HepG2 (cell line): Measurements from ENCODE around the gene WDR93. TPM values are rescaled to one million over a fixed set of nuclear protein-coding genes. Genes with fewer than 3 reads are reported as not detected.

Experiments
- ATAC-seq: fragments of 200-7000 bp; cut with Tn5 transposase; 3 replicates; pipeline ENCODE4 v1.9.1; 2020; ENCODE audit warnings: mild to moderate bottlenecking, moderate library complexity
- BruUV-seq: library from RNA; stranded (reverse); fragments of 400-500 nt; replicated peaks from 2 replicates; lab custom pipeline; 2021; lab: Mats Ljungman, UMichigan
- CTCF ChIA-PET: fragments of 300-600 bp; formaldehyde crosslinking; extraction: SDS; loops from one replicate; lab custom pipeline; 2021; ENCODE audit warnings: low total read pairs, inconsistent platforms, low intra/inter-chr PET ratio; lab: Yijun Ruan, JAX
- POLR2A ChIA-PET: fragments of 350-600 bp; sonication (Branson Sonifier 250); formaldehyde crosslinking; loops from one replicate; lab custom pipeline; 2020; ENCODE audit warnings: antibody characterized with exemption, inconsistent platforms; lab: Yijun Ruan, JAX
- DNase-seq: peaks from one replicate; pipeline ENCODE4 v3.0.0-alpha.2; 2015; ENCODE audit warnings: low spot score
- FAIRE-seq: peaks from 3 replicates; lab custom pipeline; 2011; peaks lifted over from hg19 to GRCh38; lab: Jason Lieb, UNC
- H2AFZ ChIP-seq: one replicate; pipeline ENCODE4 v1.6.1; 2011; ENCODE audit warnings: low read length, inconsistent platforms
- H3K27ac ChIP-seq: fragments of 300-600 bp; 3 replicates; pipeline ENCODE4 v1.8.0; 2011; ENCODE audit warnings: mixed run types, mild to moderate bottlenecking, mixed read lengths, low read length, inconsistent platforms; ENCODE audit not compliant: insufficient read depth; ENCODE audit errors: extremely low read length
- H3K27me3 ChIP-seq, 2 experiments: fragments of 200-600 bp in 1 of 2; 2 replicates in 1 of 2; 3 replicates in 1 of 2; pipeline versions ENCODE4 v1.6.0 to v1.8.0; 2011; ENCODE audit warnings: low read length in 2 of 2, mild to moderate bottlenecking in 2 of 2, moderate library complexity in 2 of 2, inconsistent platforms in 1 of 2; ENCODE audit not compliant: insufficient read depth in 2 of 2, control insufficient read depth in 1 of 2
- H3K36me3 ChIP-seq, 2 experiments: fragments of 200-600 bp in 1 of 2; replicated peaks in 1 of 2; 2 replicates in 1 of 2; 3 replicates in 1 of 2; pipeline versions ENCODE4 v1.5.1 to v1.8.0; 2011; ENCODE audit warnings: low read length in 2 of 2, inconsistent platforms in 1 of 2; ENCODE audit not compliant: insufficient read depth in 2 of 2, control insufficient read depth in 1 of 2
- H3K4me1 ChIP-seq: 2 replicates; pipeline ENCODE4 v1.5.1; 2012; ENCODE audit warnings: low read length, inconsistent platforms; ENCODE audit not compliant: insufficient read depth
- H3K4me2 ChIP-seq: 2 replicates; pipeline ENCODE4 v1.6.0; 2011; ENCODE audit warnings: low read depth, low read length, inconsistent platforms
- H3K4me3 ChIP-seq, 3 experiments: fragments of 200-600 bp in 1 of 3; sonication (generic), shearing (Covaris generic) in 1 of 3; replicated peaks in 1 of 3; 2 replicates each; pipeline ENCODE4 v1.5.1; 2011 to 2016; ENCODE audit warnings: low read length in 3 of 3, inconsistent platforms in 2 of 3, low read depth in 2 of 3, mild to moderate bottlenecking in 2 of 3, control low read depth in 1 of 3, mixed read lengths in 1 of 3; ENCODE audit not compliant: insufficient read depth in 1 of 3
- H3K79me2 ChIP-seq: one replicate; pipeline ENCODE4 v1.6.1; 2011; ENCODE audit warnings: low read length, inconsistent platforms; ENCODE audit not compliant: insufficient read depth
- H3K9ac ChIP-seq: 2 replicates; pipeline ENCODE4 v1.6.0; 2011; ENCODE audit warnings: mild to moderate bottlenecking, low read depth, low read length, inconsistent platforms; ENCODE audit not compliant: insufficient read depth
- H3K9me3 ChIP-seq: 2 replicates; pipeline ENCODE4 v1.5.1; 2012; ENCODE audit warnings: mild to moderate bottlenecking, low read length
- H4K20me1 ChIP-seq: 2 replicates; pipeline ENCODE4 v1.6.0; 2011; ENCODE audit warnings: inconsistent platforms, mild to moderate bottlenecking, low read length, moderate library complexity; ENCODE audit not compliant: insufficient read depth
- ARID2 ChIP-seq: sonication (generic); formaldehyde crosslinking; IDR thresholded peaks from 2 replicates; pipeline ENCODE4 v1.8.1; 2022; ENCODE audit warnings: mild to moderate bottlenecking, missing genetic modification reagents, borderline replicate concordance
- ARNT2 ChIP-seq: sonication (generic); formaldehyde crosslinking; IDR thresholded peaks from 2 replicates; pipeline ENCODE4 v1.8.0; 2022; ENCODE audit warnings: mild to moderate bottlenecking, low read depth, missing genetic modification reagents, moderate library complexity
- GATA4 ChIP-seq: sonication (generic); IDR thresholded peaks from 2 replicates; pipeline ENCODE4 v1.6.1; 2016; ENCODE audit warnings: antibody characterized with exemption, low read depth, borderline replicate concordance
- KDM5A ChIP-seq: fragments of 200-600 bp; sonication (generic); IDR thresholded peaks from 2 replicates; pipeline ENCODE4 v1.7.0; 2018; ENCODE audit warnings: antibody characterized with exemption, mild to moderate bottlenecking, low read length, borderline replicate concordance
- MYC ChIP-seq: sonication (generic); formaldehyde crosslinking; IDR thresholded peaks from 2 replicates; pipeline ENCODE4 v1.9.0; 2021; ENCODE audit warnings: missing genetic modification reagents, borderline replicate concordance
- NAIF1 ChIP-seq: sonication (generic); formaldehyde crosslinking; IDR thresholded peaks from 2 replicates; pipeline ENCODE4 v1.5.0; 2020; ENCODE audit warnings: mild to moderate bottlenecking, missing genetic modification reagents, borderline replicate concordance
- PHF20 ChIP-seq: sonication (generic); formaldehyde crosslinking; IDR thresholded peaks from 2 replicates; pipeline ENCODE4 v1.5.0; 2020; ENCODE audit warnings: mild to moderate bottlenecking, missing genetic modification reagents
- RFXANK ChIP-seq: IDR thresholded peaks from 2 replicates; pipeline ENCODE4 v1.6.1; 2016
- TBX3 ChIP-seq: fragments of 450-650 bp; IDR thresholded peaks from 2 replicates; pipeline ENCODE4 v1.6.1; 2017; ENCODE audit warnings: antibody characterized with exemption, mild to moderate bottlenecking, inconsistent platforms, borderline replicate concordance
- ZFP41 ChIP-seq: sonication (generic); formaldehyde crosslinking; IDR thresholded peaks from 2 replicates; pipeline ENCODE4 v1.4.0; 2020; ENCODE audit warnings: mild to moderate bottlenecking, missing genetic modification reagents, borderline replicate concordance
- WGBS: methylation state at CpG from one replicate; pipeline ENCODE4 v1.1.6; 2017; ENCODE audit warnings: low lambda C conversion rate; 5-methylcytosine and 5-hydroxymethylcytosine counted together
- in situ Hi-C: cut with HindIII; loops from 2 replicates; pipeline ENCODE4 v1.10.0; 2017; ENCODE audit warnings: low pct_unique_long_range_greater_than_20kb; ENCODE audit not compliant: extremely low pct_ligation_motif_present
- intact Hi-C: fragments of 100-400 bp; cut with micrococcal nuclease; formaldehyde crosslinking; loops from one replicate; pipeline ENCODE4 v1.10.0; 2022; ENCODE audit not compliant: unreplicated experiment
- polyA plus RNA-seq, 8 experiments: library from polyadenylated mRNA; depleted of rRNA in 3 of 8; stranded (reverse) in 7 of 8; unstranded in 1 of 8; fragments of >200 nt; fragmentation: Illumina TruSeq in 4 of 8; extraction: Trizol in 4 of 8; gene quantifications; 2 replicates each; pipeline versions ENCODE4 v1.2.1 to v1.2.3, GENCODE V29; 2011 to 2016; ENCODE audit warnings: low read depth in 4 of 8, missing spikeins in 1 of 8, mixed read lengths in 1 of 8; ENCODE audit not compliant: insufficient read depth in 1 of 8
- total RNA-seq, 5 experiments: library from RNA; depleted of rRNA; stranded (reverse); fragments of >200 nt; fragmentation: Illumina TruSeq; extraction: Trizol; gene quantifications; 2 replicates each; pipeline ENCODE4 v1.2.3, GENCODE V29; 2016; ENCODE audit warnings: low read depth in 1 of 5
- TF ChIP-seq, protein P1 (sequence below): sonication (generic); formaldehyde crosslinking; IDR thresholded peaks from 2 replicates; pipeline ENCODE4 v1.4.0; 2020; ENCODE audit warnings: mild to moderate bottlenecking, missing genetic modification reagents
- TF ChIP-seq, protein P2 (sequence below): sonication (generic); formaldehyde crosslinking; IDR thresholded peaks from 2 replicates; pipeline ENCODE4 v1.5.0; 2020; ENCODE audit warnings: missing genetic modification reagents

Gene WDR93
- total and polyA plus RNA-seq, 2 of the 13 experiments (the other 11 are each of a cell fraction or from before 2014, with no cell fraction given): 0.07 TPM; not detected in 1

DNA sequence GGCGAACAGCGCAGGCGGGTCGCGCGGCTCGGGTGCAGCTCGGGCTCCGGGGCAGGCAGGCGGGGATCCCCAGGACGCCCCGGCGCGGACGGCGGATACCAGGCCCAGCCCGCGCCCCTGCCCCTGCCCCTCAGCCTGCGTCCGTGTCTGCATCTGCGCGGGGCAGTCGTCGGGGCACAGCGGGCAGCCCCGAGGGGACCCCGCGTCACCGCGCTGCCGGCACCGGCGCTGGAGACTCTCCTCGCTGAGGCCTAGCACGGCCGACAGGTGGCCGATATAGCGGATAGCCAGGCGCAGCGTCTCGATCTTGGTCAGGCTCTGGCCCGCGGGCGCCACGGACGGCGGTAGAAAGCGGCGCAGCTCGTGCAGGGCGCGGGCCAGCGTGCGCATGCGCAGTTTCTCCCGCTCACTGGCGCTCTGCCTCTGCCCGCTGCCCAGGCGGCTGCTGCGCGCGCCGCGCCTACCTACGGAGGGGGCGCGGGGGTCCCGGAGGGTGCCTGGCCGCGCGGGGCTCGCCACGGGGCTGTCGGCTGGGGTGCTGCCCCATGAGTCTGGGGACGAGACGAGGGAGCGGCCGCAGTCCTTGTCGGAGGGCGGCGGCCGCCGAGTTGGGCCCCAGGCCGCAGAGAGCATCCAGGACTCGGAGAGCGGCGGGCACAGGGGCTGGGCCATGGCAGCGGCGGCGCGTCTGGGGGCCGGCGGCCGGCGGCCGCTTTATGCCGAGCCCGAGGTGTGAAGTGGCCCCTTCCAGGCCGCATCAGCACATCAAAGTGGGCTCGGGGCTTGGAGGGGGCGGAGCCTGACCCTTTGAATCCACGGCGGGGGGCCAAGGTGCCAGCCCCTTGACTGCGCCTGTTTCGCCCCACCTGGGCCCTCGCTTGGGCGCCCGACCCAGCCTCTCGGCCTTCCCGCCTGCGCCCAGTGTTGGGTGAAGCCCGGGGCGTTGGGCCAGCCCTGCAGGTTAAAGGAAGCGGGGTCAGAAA, 60.2 kb downstream of the WDR93 start, which contains the start of gene MESP1:
Gene MESP1 (minus strand): TSS at position 690 of the 983 bp plus-strand sequence. CDS start 18 bp downstream, at position 672.
- intact Hi-C loops: no loop called here
- H3K4me2 ChIP-seq: peak within 1 kb of the TSS; percentile 68
- no peaks in the 10 kb centered on the region for H3K79me2 ChIP-seq
- in situ Hi-C loops: no loop called here
- H3K9me3 ChIP-seq: no peaks in the 10 kb centered on the region
- peak within 1 kb of the TSS; percentile 32 to 71 (median 51); a peak in 5 of 6 replicates for H3K4me3 ChIP-seq
- H3K4me1 ChIP-seq: peaks cover 15% of the 10 kb centered on the region
- POLR2A ChIA-PET: interaction anchor here (1.0 to 1.6 kb wide), 2 partner anchors 10 to 11 kb away, joined by 3 to 4 read pairs; no protein-coding TSS in a partner anchor
- H3K27me3 ChIP-seq: peaks cover 14 to 44% of the 10 kb centered on the region in 2 experiments; a peak in 4 of 5 replicates
- WGBS: 67% methylated on average over 4 of the region's 114 CpGs
- no peaks in the 10 kb centered on the region for H4K20me1 ChIP-seq
- ATAC-seq (peak; percentile 97), FAIRE-seq (peak; percentile 82), DNase-seq (peak; percentile 84)
- BruUV-seq: no TSS peak
- H3K36me3 ChIP-seq: no peaks in the 10 kb centered on the region
- H3K9ac ChIP-seq: peak within 1 kb of the TSS; percentile 31; the same call in 1 of the 2 replicates
- CTCF ChIA-PET: interaction anchor here (0.8 kb wide), 1 partner anchor 124 kb away, joined by 4 read pairs; no protein-coding TSS in a partner anchor
- H2AFZ ChIP-seq: no peak within 1 kb of the TSS
- no peak within 1 kb of the TSS for H3K27ac ChIP-seq
- no peak for TF ChIP-seq TBX3
- TF ChIP-seq KDM5A: no peak
- TF ChIP-seq RFXANK (CRISPR knock-in tag): no peak
- TF ChIP-seq, protein P1, sequence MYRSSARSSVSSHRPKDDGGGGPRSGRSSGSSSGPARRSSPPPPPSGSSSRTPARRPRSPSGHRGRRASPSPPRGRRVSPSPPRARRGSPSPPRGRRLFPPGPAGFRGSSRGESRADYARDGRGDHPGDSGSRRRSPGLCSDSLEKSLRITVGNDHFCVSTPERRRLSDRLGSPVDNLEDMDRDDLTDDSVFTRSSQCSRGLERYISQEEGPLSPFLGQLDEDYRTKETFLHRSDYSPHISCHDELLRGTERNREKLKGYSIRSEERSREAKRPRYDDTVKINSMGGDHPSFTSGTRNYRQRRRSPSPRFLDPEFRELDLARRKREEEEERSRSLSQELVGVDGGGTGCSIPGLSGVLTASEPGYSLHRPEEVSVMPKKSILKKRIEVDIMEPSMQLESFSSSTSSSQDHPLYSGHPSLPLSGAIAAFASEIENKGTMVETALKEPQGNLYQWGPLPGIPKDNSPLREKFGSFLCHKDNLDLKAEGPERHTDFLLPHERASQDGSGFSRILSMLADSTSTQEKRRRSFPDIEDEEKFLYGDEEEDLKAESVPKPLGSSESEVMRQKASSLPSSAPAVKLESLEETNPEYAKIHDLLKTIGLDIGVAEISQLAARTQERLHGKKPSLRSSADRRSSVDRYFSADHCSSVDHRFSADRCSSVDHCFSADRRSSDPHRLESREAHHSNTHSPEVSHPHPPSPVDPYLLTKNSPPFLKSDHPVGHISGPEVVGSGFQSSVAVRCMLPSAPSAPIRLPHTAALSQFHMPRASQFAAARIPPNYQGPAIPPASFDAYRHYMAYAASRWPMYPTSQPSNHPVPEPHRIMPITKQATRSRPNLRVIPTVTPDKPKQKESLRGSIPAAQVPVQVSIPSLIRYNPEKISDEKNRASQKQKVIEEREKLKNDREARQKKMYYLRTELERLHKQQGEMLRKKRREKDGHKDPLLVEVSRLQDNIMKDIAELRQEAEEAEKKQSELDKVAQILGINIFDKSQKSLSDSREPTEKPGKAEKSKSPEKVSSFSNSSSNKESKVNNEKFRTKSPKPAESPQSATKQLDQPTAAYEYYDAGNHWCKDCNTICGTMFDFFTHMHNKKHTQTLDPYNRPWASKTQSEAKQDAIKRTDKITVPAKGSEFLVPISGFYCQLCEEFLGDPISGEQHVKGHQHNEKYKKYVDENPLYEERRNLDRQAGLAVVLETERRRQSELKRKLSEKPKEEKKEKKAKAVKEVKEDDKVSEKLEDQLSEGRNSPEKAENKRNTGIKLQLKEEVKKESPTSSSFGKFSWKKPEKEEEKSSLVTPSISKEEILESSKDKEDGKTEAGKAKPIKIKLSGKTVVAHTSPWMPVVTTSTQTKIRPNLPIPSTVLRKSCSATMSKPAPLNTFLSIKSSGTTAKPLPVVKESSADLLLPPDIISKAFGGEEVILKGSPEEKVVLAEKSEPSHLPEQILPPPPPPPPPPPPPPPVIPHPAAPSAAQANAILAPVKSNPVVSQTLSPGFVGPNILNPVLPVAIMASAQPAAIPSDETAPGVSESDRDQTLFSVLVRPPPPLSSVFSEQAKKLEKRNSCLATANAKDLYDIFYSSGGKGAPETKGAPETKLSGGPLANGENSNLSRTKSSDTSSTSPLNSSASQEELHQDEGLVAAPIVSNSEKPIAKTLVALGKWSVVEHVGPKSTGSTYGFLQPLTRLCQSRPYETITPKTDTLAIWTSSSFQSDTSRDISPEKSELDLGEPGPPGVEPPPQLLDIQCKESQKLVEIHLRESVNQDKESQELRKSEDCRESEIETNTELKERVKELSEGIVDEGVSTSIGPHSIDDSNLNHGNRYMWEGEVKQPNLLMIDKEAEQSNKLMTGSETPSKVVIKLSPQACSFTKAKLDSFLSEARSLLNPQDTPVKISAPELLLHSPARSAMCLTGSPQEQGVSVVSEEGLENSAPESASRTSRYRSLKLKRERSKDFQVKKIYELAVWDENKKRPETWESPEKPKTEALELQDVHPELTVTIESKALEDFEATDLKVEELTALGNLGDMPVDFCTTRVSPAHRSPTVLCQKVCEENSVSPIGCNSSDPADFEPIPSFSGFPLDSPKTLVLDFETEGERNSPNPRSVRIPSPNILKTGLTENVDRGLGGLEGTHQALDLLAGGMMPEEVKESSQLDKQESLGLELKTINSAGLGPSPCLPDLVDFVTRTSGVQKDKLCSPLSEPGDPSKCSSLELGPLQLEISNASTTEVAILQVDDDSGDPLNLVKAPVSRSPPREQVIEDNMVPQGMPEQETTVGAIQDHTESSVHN (CRISPR knock-in tag): no peak
- no peak for TF ChIP-seq ARID2 (CRISPR knock-in tag)
- peak; percentile 63 for TF ChIP-seq PHF20 (CRISPR knock-in tag)
- TF ChIP-seq ZFP41 (CRISPR knock-in tag): no peak; the same call in 1 of the 2 replicates
- TF ChIP-seq GATA4: no peak
- TF ChIP-seq ARNT2: no peak
- TF ChIP-seq, protein P2, sequence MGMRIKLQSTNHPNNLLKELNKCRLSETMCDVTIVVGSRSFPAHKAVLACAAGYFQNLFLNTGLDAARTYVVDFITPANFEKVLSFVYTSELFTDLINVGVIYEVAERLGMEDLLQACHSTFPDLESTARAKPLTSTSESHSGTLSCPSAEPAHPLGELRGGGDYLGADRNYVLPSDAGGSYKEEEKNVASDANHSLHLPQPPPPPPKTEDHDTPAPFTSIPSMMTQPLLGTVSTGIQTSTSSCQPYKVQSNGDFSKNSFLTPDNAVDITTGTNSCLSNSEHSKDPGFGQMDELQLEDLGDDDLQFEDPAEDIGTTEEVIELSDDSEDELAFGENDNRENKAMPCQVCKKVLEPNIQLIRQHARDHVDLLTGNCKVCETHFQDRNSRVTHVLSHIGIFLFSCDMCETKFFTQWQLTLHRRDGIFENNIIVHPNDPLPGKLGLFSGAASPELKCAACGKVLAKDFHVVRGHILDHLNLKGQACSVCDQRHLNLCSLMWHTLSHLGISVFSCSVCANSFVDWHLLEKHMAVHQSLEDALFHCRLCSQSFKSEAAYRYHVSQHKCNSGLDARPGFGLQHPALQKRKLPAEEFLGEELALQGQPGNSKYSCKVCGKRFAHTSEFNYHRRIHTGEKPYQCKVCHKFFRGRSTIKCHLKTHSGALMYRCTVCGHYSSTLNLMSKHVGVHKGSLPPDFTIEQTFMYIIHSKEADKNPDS: no peak; the same call in 1 of the 2 replicates
- TF ChIP-seq MYC (CRISPR knock-in tag): peak; percentile 60; the same call in 1 of the 2 replicates
- no peak for TF ChIP-seq NAIF1 (CRISPR knock-in tag)
